Measurements from ENCODE around the gene FAHD2A.
"Not testable (repeated sequence)": the region's sequence is repeated elsewhere in the genome, so short reads cannot be mapped to it uniquely, and the experiment has no call there.

DNA sequence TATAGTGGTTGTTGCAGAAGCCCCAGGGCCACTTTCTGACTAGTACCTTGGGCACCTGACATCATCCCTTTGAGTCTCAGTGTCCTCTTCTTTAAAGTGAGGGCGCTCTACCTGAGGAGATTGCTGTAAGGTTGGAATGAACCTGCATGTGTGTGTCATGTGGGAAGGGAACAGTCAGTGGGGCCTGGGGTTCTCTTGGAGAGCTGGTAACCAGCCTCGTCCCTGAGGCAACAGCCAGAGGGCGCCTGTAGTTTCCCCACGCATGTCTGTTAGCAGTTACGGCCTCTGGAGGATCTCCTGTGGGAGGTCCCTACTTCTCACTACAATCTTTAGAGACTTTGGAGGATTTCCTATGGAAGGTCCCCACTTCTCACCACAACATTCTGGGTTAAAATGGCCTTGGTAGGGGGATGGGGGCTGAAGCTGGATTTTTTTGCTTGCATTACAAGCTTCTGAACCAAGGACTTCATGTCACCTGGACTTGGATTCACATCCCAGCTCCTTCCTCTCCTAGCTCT is 755 bp downstream of the FAHD2A start:
- TF ChIP-seq, protein P1, sequence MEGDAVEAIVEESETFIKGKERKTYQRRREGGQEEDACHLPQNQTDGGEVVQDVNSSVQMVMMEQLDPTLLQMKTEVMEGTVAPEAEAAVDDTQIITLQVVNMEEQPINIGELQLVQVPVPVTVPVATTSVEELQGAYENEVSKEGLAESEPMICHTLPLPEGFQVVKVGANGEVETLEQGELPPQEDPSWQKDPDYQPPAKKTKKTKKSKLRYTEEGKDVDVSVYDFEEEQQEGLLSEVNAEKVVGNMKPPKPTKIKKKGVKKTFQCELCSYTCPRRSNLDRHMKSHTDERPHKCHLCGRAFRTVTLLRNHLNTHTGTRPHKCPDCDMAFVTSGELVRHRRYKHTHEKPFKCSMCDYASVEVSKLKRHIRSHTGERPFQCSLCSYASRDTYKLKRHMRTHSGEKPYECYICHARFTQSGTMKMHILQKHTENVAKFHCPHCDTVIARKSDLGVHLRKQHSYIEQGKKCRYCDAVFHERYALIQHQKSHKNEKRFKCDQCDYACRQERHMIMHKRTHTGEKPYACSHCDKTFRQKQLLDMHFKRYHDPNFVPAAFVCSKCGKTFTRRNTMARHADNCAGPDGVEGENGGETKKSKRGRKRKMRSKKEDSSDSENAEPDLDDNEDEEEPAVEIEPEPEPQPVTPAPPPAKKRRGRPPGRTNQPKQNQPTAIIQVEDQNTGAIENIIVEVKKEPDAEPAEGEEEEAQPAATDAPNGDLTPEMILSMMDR (IDR thresholded peaks at IDR 0.05): not testable (repeated sequence)
- TF ChIP-seq POLR2AphosphoS5, POLR2A (IDR thresholded peaks at IDR 0.05): not testable (repeated sequence)
